HepG2 (cell line): Measurements from ENCODE around the gene CEP128. TPM values are rescaled to one million over a fixed set of nuclear protein-coding genes. Genes with fewer than 3 reads are reported as not detected.

ENCODE experiments used
- ATAC-seq: fragments of 200-7000 bp; cut with Tn5 transposase; 3 replicates; pipeline ENCODE4 v1.9.1; 2020; ENCODE audit warnings: mild to moderate bottlenecking, moderate library complexity
- BruUV-seq: library from RNA; stranded (reverse); fragments of 400-500 nt; replicated peaks from 2 replicates; lab custom pipeline; 2021; lab: Mats Ljungman, UMichigan
- CTCF ChIA-PET: fragments of 300-600 bp; formaldehyde crosslinking; extraction: SDS; loops from one replicate; lab custom pipeline; 2021; ENCODE audit warnings: low total read pairs, inconsistent platforms, low intra/inter-chr PET ratio; lab: Yijun Ruan, JAX
- POLR2A ChIA-PET: fragments of 350-600 bp; sonication (Branson Sonifier 250); formaldehyde crosslinking; loops from one replicate; lab custom pipeline; 2020; ENCODE audit warnings: antibody characterized with exemption, inconsistent platforms; lab: Yijun Ruan, JAX
- DNase-seq: peaks from one replicate; pipeline ENCODE4 v3.0.0-alpha.2; 2015; ENCODE audit warnings: low spot score
- FAIRE-seq: peaks from 3 replicates; lab custom pipeline; 2011; peaks lifted over from hg19 to GRCh38; lab: Jason Lieb, UNC
- H2AFZ ChIP-seq: one replicate; pipeline ENCODE4 v1.6.1; 2011; ENCODE audit warnings: low read length, inconsistent platforms
- H3K27ac ChIP-seq: fragments of 300-600 bp; 3 replicates; pipeline ENCODE4 v1.8.0; 2011; ENCODE audit warnings: mixed run types, mild to moderate bottlenecking, mixed read lengths, low read length, inconsistent platforms; ENCODE audit not compliant: insufficient read depth; ENCODE audit errors: extremely low read length
- H3K27me3 ChIP-seq, 2 experiments: fragments of 200-600 bp in 1 of 2; 2 replicates in 1 of 2; 3 replicates in 1 of 2; pipeline versions ENCODE4 v1.6.0 to v1.8.0; 2011; ENCODE audit warnings: low read length in 2 of 2, mild to moderate bottlenecking in 2 of 2, moderate library complexity in 2 of 2, inconsistent platforms in 1 of 2; ENCODE audit not compliant: insufficient read depth in 2 of 2, control insufficient read depth in 1 of 2
- H3K36me3 ChIP-seq, 2 experiments: fragments of 200-600 bp in 1 of 2; replicated peaks in 1 of 2; 2 replicates in 1 of 2; 3 replicates in 1 of 2; pipeline versions ENCODE4 v1.5.1 to v1.8.0; 2011; ENCODE audit warnings: low read length in 2 of 2, inconsistent platforms in 1 of 2; ENCODE audit not compliant: insufficient read depth in 2 of 2, control insufficient read depth in 1 of 2
- H3K4me1 ChIP-seq: 2 replicates; pipeline ENCODE4 v1.5.1; 2012; ENCODE audit warnings: low read length, inconsistent platforms; ENCODE audit not compliant: insufficient read depth
- H3K4me2 ChIP-seq: 2 replicates; pipeline ENCODE4 v1.6.0; 2011; ENCODE audit warnings: low read depth, low read length, inconsistent platforms
- H3K4me3 ChIP-seq, 3 experiments: fragments of 200-600 bp in 1 of 3; sonication (generic), shearing (Covaris generic) in 1 of 3; replicated peaks in 1 of 3; 2 replicates each; pipeline ENCODE4 v1.5.1; 2011 to 2016; ENCODE audit warnings: low read length in 3 of 3, inconsistent platforms in 2 of 3, low read depth in 2 of 3, mild to moderate bottlenecking in 2 of 3, control low read depth in 1 of 3, mixed read lengths in 1 of 3; ENCODE audit not compliant: insufficient read depth in 1 of 3
- H3K79me2 ChIP-seq: one replicate; pipeline ENCODE4 v1.6.1; 2011; ENCODE audit warnings: low read length, inconsistent platforms; ENCODE audit not compliant: insufficient read depth
- H3K9ac ChIP-seq: 2 replicates; pipeline ENCODE4 v1.6.0; 2011; ENCODE audit warnings: mild to moderate bottlenecking, low read depth, low read length, inconsistent platforms; ENCODE audit not compliant: insufficient read depth
- H3K9me3 ChIP-seq: 2 replicates; pipeline ENCODE4 v1.5.1; 2012; ENCODE audit warnings: mild to moderate bottlenecking, low read length
- H4K20me1 ChIP-seq: 2 replicates; pipeline ENCODE4 v1.6.0; 2011; ENCODE audit warnings: inconsistent platforms, mild to moderate bottlenecking, low read length, moderate library complexity; ENCODE audit not compliant: insufficient read depth
- ISX ChIP-seq: sonication (generic); formaldehyde crosslinking; conservative IDR thresholded peaks from 2 replicates; pipeline ENCODE4 v1.5.0; 2020; ENCODE audit warnings: missing genetic modification reagents
- KLF9 ChIP-seq: IDR thresholded peaks from 2 replicates; pipeline ENCODE4 v1.6.1; 2016; ENCODE audit warnings: low read depth
- RBM39 ChIP-seq: fragments of 200-400 bp; formaldehyde crosslinking; IDR thresholded peaks from one replicate; pipeline ENCODE4 v1.6.1; 2018; ENCODE audit warnings: antibody characterized with exemption, mild to moderate bottlenecking, low read depth, low read length; ENCODE audit not compliant: poor library complexity, severe bottlenecking
- TP53 ChIP-seq: sonication (generic); formaldehyde crosslinking; conservative IDR thresholded peaks from 2 replicates; pipeline ENCODE4 v1.4.0; 2020; ENCODE audit warnings: missing genetic modification reagents
- ZBTB40 ChIP-seq, 2 experiments: fragments of 450-650 bp in 1 of 2; sonication (generic) in 1 of 2; formaldehyde crosslinking in 1 of 2; IDR thresholded peaks; 2 replicates each; pipeline versions ENCODE4 v1.6.1 to v1.8.0; 2016 to 2022; ENCODE audit warnings: antibody characterized with exemption in 1 of 2, mild to moderate bottlenecking in 1 of 2, missing genetic modification reagents in 1 of 2
- ZNF501 ChIP-seq: sonication (generic); formaldehyde crosslinking; IDR thresholded peaks from 2 replicates; pipeline ENCODE4 v1.5.1; 2020; ENCODE audit warnings: mild to moderate bottlenecking, moderate library complexity, missing genetic modification reagents
- ZNF75D ChIP-seq: sonication (generic); formaldehyde crosslinking; IDR thresholded peaks from 2 replicates; pipeline ENCODE4 v1.8.1; 2023; ENCODE audit warnings: missing genetic modification reagents, mild to moderate bottlenecking, borderline replicate concordance
- WGBS: methylation state at CpG from one replicate; pipeline ENCODE4 v1.1.6; 2017; ENCODE audit warnings: low lambda C conversion rate; 5-methylcytosine and 5-hydroxymethylcytosine counted together
- in situ Hi-C: cut with HindIII; loops from 2 replicates; pipeline ENCODE4 v1.10.0; 2017; ENCODE audit warnings: low pct_unique_long_range_greater_than_20kb; ENCODE audit not compliant: extremely low pct_ligation_motif_present
- intact Hi-C: fragments of 100-400 bp; cut with micrococcal nuclease; formaldehyde crosslinking; loops from one replicate; pipeline ENCODE4 v1.10.0; 2022; ENCODE audit not compliant: unreplicated experiment
- polyA plus RNA-seq, 8 experiments: library from polyadenylated mRNA; depleted of rRNA in 3 of 8; stranded (reverse) in 7 of 8; unstranded in 1 of 8; fragments of >200 nt; fragmentation: Illumina TruSeq in 4 of 8; extraction: Trizol in 4 of 8; gene quantifications; 2 replicates each; pipeline versions ENCODE4 v1.2.1 to v1.2.3, GENCODE V29; 2011 to 2016; ENCODE audit warnings: low read depth in 4 of 8, missing spikeins in 1 of 8, mixed read lengths in 1 of 8; ENCODE audit not compliant: insufficient read depth in 1 of 8
- total RNA-seq, 5 experiments: library from RNA; depleted of rRNA; stranded (reverse); fragments of >200 nt; fragmentation: Illumina TruSeq; extraction: Trizol; gene quantifications; 2 replicates each; pipeline ENCODE4 v1.2.3, GENCODE V29; 2016; ENCODE audit warnings: low read depth in 1 of 5
- TF ChIP-seq, protein P1 (sequence below): sonication (generic); formaldehyde crosslinking; IDR thresholded peaks from 2 replicates; pipeline ENCODE4 v1.5.0; 2020; ENCODE audit warnings: missing genetic modification reagents, mild to moderate bottlenecking, borderline replicate concordance
- TF ChIP-seq, protein P2 (sequence below): sonication (generic); formaldehyde crosslinking; IDR thresholded peaks from 2 replicates; pipeline ENCODE4 v1.8.1; 2023; ENCODE audit warnings: missing genetic modification reagents, mild to moderate bottlenecking, borderline replicate concordance
- TF ChIP-seq, protein P3 (sequence below): IDR thresholded peaks from 2 replicates; pipeline ENCODE4 v1.6.1; 2016; ENCODE audit warnings: missing biosample characterization, missing genetic modification reagents, low read depth

Gene CEP128
- total and polyA plus RNA-seq, 2 of the 13 experiments (the other 11 are each of a cell fraction or from before 2014, with no cell fraction given): 1.3 to 7.5 TPM

DNA sequence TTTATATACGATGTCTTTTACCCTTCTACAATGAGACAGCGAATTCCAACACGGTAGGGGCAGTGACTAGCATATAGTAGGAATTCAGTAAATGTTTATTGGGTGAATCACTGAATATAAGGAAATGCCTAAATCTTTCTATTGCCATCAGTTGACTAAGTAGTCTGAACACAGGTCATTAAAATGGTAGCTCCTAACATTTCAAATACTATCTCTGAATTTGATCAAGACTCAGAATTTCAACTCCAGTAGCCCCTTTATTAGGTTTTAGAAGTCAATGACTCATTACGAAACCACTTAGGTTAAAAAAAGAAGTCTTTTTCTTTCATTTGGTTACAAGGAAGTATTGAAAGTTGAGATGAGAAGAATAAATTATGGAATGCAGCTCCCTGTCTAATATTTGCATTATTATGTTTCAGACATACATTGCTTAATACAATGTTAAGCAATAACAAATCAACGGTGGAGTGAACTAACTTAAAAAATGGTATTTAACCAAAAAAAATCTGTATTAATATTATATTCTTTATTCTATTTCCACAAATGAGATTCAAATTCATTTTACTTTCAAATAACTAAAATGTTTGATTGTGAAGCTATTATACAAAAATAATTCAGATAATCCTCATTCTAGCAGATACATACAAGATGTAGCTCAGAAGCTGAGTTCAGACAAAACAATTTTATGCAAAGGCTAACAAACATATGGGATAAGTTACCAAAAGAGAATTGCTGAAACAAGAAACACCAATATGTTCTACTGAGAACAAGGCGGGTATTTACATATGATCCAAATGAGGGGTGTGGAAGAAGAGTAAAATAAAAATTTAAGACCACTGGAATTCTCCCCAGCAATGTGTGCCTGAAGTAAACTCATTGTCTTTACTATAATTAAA lies 302.7 kb downstream of the CEP128 start:
- H3K9me3 ChIP-seq: no peaks in the 10 kb centered on the region
- intact Hi-C loops: no loop called here
- no peak for ATAC-seq
- H4K20me1 ChIP-seq: no peaks in the 10 kb centered on the region
- no peak overlapping the region for H3K4me2 ChIP-seq
- BruUV-seq: no TSS peak
- H3K4me1 ChIP-seq: no peaks in the 10 kb centered on the region
- H2AFZ ChIP-seq: no peak overlapping the region
- no peak overlapping the region for H3K4me3 ChIP-seq
- POLR2A ChIA-PET: no interaction called here
- no peak for DNase-seq
- 85% methylated on average over 6 of the region's 6 CpGs for WGBS
- H3K36me3 ChIP-seq: no peaks in the 10 kb centered on the region
- FAIRE-seq: no peak
- H3K9ac ChIP-seq: no peak overlapping the region
- no peaks in the 10 kb centered on the region for H3K79me2 ChIP-seq
- CTCF ChIA-PET: no interaction called here
- no peak overlapping the region for H3K27ac ChIP-seq
- H3K27me3 ChIP-seq: no peaks in the 10 kb centered on the region
- in situ Hi-C loops: no loop called here
- TF ChIP-seq, protein P1, sequence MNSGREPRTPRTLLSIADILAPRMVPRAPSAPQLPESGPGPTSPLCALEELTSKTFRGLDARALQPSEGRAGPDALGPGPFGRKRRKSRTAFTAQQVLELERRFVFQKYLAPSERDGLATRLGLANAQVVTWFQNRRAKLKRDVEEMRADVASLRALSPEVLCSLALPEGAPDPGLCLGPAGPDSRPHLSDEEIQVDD: no peak
- TF ChIP-seq ZNF501 (CRISPR knock-in tag) (no peak), TP53 (no peak), ISX (CRISPR knock-in tag) (no peak), RBM39 (no peak), ZNF75D (CRISPR knock-in tag) (no peak), KLF9 (CRISPR knock-in tag) (no peak), ZBTB40 (IDR thresholded peaks at IDR 0.05) (no peak), ZBTB40 (CRISPR knock-in tag; IDR thresholded peaks at IDR 0.05) (no peak)
- TF ChIP-seq, protein P2, sequence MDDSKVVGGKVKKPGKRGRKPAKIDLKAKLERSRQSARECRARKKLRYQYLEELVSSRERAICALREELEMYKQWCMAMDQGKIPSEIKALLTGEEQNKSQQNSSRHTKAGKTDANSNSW (CRISPR knock-in tag): no peak
- TF ChIP-seq, protein P3, sequence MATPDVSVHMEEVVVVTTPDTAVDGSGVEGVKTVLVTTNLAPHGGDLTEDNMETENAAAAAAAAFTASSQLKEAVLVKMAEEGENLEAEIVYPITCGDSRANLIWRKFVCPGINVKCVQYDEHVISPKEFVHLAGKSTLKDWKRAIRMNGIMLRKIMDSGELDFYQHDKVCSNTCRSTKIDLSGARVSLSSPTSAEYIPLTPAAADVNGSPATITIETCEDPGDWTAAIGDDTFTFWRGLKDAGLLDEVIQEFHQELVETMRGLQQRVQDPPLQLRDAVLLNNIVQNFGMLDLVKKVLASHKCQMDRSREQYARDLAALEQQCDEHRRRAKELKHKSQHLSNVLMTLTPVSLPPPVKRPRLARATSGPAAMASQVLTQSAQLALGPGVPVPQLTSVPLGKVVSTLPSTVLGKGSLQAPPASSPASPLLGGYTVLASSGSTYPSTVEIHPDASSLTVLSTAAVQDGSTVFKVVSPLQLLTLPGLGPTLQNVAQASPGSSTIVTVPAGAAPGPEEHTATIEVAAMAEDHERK (CRISPR knock-in tag): no peak
